Panc1 (cell line): ENCODE measurements around the gene HSBP1.

Experiments
- POLR2AphosphoS5 ChIP-seq: IDR thresholded peaks from 2 replicates; pipeline ENCODE4 v1.6.1; 2012; ENCODE audit warnings: mild to moderate bottlenecking, low read depth, low read length, moderate library complexity
- TF ChIP-seq, protein P1 (sequence below): fragments of 450-650 bp; IDR thresholded peaks from 2 replicates; pipeline ENCODE4 v1.5.1; 2017; ENCODE audit warnings: mild to moderate bottlenecking

GRCh38 chr16:83830091-83830768 is 22.5 kb downstream of the HSBP1 start:
- TF ChIP-seq, protein P1, sequence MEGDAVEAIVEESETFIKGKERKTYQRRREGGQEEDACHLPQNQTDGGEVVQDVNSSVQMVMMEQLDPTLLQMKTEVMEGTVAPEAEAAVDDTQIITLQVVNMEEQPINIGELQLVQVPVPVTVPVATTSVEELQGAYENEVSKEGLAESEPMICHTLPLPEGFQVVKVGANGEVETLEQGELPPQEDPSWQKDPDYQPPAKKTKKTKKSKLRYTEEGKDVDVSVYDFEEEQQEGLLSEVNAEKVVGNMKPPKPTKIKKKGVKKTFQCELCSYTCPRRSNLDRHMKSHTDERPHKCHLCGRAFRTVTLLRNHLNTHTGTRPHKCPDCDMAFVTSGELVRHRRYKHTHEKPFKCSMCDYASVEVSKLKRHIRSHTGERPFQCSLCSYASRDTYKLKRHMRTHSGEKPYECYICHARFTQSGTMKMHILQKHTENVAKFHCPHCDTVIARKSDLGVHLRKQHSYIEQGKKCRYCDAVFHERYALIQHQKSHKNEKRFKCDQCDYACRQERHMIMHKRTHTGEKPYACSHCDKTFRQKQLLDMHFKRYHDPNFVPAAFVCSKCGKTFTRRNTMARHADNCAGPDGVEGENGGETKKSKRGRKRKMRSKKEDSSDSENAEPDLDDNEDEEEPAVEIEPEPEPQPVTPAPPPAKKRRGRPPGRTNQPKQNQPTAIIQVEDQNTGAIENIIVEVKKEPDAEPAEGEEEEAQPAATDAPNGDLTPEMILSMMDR = no peak
- TF ChIP-seq POLR2AphosphoS5 = no peak
